Lower leg skin (tissue), 4 donors: Measurements from ENCODE around the gene SIK2. TPM values are rescaled to one million over a fixed set of nuclear protein-coding genes. Genes with fewer than 3 reads are reported as not detected.

Source experiments
- DNase-seq, 2 donors: peaks; one replicate each; pipeline ENCODE4 v3.0.0-alpha.2; 2019; ENCODE audit warnings: low spot score in 2 of 2
- H3K4me3 ChIP-seq: fragments of 200-600 bp; sonication (generic); 2 replicates; pipeline ENCODE4 v1.5.1; 2017; ENCODE audit warnings: mild to moderate bottlenecking, low read depth; ENCODE audit not compliant: poor library complexity, severe bottlenecking
- CTCF ChIP-seq, 3 donors: fragments of 450-650 bp; IDR thresholded peaks; one replicate each; pipeline ENCODE4 v1.5.1; 2016; ENCODE audit warnings: antibody characterized with exemption in 3 of 3, mild to moderate bottlenecking in 3 of 3, moderate library complexity in 2 of 3
- POLR2A ChIP-seq, 2 donors: fragments of 450-650 bp; IDR thresholded peaks; one replicate each; pipeline ENCODE4 v1.6.1; 2016 to 2017; ENCODE audit warnings: antibody characterized with exemption in 2 of 2, mild to moderate bottlenecking in 1 of 2, moderate library complexity in 1 of 2
- WGBS, 2 donors: methylation state at CpG; one replicate each; pipeline ENCODE4 v1.1.5; 2018; 5-methylcytosine and 5-hydroxymethylcytosine counted together
- intact Hi-C: fragments of 100-400 bp; cut with DNase I; formaldehyde crosslinking; loops from one replicate; pipeline ENCODE4 v1.15.0; 2023; ENCODE audit warnings: low total_unique reads
- total RNA-seq, 4 donors: library from RNA; depleted of rRNA; stranded (reverse); fragments of >200 nt; gene quantifications; one replicate each; pipeline ENCODE4 v1.1.0, GENCODE V29; 2016

The SIK2 gene
- total RNA-seq, 4 donors from 2014 or later = 15.4 to 19.5 (median 18.9) TPM

GRCh38 chr11:111748035-111748804 lies 146.0 kb downstream of the SIK2 start:
- intact Hi-C loops = no loop called here
- TF ChIP-seq CTCF (IDR thresholded peaks at IDR 0.05) (no peak), POLR2A (IDR thresholded peaks at IDR 0.05) (no peak)
- no peak for DNase-seq
- 58 to 66% methylated on average over 7 of the region's 7 CpGs for WGBS, 2 donors
- no peak overlapping the region for H3K4me3 ChIP-seq

DNA sequence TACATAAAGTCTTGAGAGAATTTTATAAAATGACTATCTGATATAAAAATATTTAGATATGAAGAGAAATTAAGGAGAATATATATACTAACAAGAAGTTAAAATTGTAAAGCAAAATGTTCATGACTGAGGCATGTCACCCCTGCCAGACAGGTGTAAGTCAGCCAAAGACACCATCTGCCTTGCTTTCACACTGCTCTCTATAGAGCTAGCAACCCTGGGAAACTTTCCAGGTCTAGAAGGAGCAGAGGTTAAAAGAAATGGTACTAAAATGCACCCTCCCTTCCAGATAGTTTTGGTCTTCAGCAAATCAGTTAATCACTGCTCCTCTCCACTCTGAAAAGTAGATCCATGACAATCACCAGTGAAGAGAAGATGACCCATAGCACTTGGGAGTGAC lies 147.4 kb downstream of the SIK2 start:
- intact Hi-C loops = no loop called here
- TF ChIP-seq POLR2A (IDR thresholded peaks at IDR 0.05) = no peak
- TF ChIP-seq CTCF (IDR thresholded peaks at IDR 0.05) = no peak
- no peak overlapping the region for H3K4me3 ChIP-seq
- DNase-seq = no peak

- no peak for DNase-seq
- no peak overlapping the region for H3K4me3 ChIP-seq
- TF ChIP-seq CTCF (IDR thresholded peaks at IDR 0.05) = no peak
- TF ChIP-seq POLR2A (IDR thresholded peaks at IDR 0.05) = no peak
- 91 to 95% methylated on average over 6 of the region's 6 CpGs for WGBS, 2 donors
- intact Hi-C loops = no loop called here
Measured at GRCh38 chr11:111756097-111756496, 153.8 kb downstream of the SIK2 start.

DNA sequence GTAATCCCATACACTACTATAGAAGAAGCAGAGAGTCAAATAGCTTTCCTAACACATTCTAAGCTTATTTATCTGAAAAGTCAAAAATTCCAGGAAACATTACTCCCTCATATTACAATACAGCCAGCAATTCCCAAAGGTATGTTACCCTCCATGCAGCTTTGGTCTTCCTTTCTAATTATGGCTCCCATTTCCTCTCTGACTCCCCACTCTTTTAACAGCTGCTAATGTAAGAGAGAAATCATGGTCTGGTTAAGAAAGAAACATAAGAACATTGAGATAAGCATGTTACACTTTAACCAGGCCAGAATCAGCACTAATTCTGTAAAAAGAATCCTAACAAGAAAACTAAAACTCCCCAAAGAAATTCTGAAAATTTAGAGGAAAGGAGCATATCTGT lies 157.1 kb downstream of the SIK2 start:
- DNase-seq = no peak
- H3K4me3 ChIP-seq = no peak overlapping the region
- intact Hi-C loops = no loop called here
- TF ChIP-seq POLR2A (IDR thresholded peaks at IDR 0.05) = no peak
- no peak for TF ChIP-seq CTCF (IDR thresholded peaks at IDR 0.05)

DNA sequence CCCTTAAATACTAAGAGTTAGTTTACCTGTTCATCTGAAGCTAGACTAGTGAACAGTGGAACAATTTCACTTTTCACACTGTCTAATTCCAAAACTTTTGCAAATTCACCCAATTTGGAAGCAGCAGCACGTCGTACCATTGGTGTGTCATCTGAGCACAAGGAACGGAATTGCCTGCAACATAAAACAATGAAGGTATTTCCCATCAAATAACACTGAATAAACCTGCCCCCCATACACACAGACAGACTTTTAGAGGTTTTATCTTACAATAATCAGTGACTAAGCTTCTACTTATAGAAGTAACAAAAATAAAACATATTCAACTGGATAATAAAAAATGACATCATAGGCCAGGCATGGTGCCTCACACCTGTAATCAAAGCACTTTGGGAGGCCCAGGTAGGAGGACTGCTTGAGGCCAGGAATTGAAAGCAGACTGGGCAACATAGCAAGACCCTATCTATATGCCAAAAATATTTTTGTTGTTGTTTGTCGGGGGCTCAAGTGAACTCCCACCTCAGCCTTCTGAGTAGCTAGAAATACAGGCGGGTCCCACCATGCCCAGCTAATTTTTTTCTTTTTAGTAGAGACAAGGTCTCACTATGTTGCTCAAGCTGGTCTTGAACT lies 157.6 kb downstream of the SIK2 start:
- H3K4me3 ChIP-seq = no peak overlapping the region
- TF ChIP-seq CTCF (IDR thresholded peaks at IDR 0.05) = no peak
- no peak for TF ChIP-seq POLR2A (IDR thresholded peaks at IDR 0.05)
- no peak for DNase-seq
- intact Hi-C loops = no loop called here
- WGBS, 2 donors = 69 to 89% methylated on average over 5 of the region's 5 CpGs
